Cortex of kidney (tissue), 1 donor: Measurements from ENCODE around the gene PLCH2.

Source experiments
- DNase-seq: peaks from one replicate; lab custom pipeline; 2025; lab: John Stamatoyannopoulos, UW

The PLCH2 gene

DNA sequence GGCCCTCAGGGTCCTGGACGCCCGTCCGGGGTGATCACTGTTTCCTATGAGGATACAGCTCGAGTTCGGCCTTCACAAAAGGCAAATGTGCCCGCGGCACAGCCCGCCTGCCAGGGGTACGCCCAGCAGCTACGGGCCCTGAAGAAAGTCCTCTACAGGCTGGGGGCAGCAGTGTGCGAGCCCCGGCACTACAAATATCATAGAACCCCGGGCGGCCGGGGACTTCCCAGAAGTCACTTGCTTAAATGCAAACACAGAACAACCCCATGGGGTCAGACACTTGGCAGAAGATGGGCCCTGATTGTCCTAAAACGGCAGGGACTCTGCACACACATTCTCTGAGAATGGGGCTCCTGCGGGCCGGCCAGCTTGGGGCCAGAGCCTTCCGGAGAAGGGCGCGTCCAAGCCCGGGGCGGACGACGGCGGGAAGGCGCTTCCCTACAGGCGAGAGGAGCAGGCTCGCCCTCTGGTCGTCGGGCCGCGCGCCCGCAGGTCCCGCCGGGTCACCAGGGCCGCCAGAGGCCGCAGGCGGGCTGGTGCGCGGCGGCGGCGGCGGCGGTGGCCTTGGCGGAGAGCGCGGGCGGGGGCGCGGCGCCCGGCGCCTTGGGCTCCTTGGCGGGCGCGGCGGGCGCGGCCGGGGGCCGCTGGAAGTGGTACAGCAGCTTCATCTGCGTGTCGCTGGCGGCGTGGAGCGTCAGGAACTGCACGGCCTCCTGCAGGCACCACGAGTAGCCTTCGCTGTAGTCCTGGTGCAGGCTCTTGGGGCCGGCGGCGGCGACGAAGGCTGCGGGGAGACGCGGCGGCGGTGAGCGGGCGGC lies 53.1 kb downstream of the PLCH2 start:
- no peak for DNase-seq

DNA sequence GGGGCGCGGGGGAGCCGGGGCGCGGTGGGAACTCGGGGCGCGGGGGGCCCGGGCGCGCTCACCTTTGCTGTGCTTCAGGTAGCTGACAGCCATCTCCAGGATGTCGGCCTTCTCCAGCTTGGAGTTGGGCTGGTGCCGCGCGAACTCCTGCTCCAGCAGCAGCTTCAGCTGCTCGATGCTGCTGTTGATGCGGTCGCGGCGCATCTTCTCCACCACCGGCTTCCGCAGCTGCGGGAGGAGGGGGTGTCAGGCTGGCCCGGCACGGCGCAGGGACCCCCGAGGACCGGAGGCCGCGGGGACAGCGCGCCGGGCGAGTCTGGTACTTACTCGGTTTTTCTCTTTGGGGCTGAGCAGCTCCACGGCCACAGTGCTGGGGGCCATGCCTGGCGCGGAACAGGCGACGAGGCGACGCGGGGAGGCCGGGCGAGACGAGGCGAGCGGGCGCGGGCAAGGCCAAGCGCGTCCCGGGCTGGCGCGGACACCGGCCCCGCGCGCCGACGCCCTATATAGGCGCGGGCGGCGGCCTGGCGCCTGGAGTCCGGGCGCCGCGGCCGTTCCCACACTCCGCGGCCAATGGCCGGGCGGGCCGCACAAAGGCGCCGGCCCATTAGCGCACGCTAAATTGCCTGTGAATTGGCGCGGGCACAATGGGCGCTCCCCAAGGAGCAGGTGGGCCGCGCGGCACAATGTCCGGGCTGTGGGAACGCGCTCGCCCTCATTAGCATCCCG lies 53.9 kb downstream of the PLCH2 start, which contains the start of gene HES5:
Gene HES5, minus strand, starts transcription at position 480 of the 729 bp plus-strand sequence. Its CDS starts 99 bp downstream, at position 381.
- DNase-seq = no peak

DNA sequence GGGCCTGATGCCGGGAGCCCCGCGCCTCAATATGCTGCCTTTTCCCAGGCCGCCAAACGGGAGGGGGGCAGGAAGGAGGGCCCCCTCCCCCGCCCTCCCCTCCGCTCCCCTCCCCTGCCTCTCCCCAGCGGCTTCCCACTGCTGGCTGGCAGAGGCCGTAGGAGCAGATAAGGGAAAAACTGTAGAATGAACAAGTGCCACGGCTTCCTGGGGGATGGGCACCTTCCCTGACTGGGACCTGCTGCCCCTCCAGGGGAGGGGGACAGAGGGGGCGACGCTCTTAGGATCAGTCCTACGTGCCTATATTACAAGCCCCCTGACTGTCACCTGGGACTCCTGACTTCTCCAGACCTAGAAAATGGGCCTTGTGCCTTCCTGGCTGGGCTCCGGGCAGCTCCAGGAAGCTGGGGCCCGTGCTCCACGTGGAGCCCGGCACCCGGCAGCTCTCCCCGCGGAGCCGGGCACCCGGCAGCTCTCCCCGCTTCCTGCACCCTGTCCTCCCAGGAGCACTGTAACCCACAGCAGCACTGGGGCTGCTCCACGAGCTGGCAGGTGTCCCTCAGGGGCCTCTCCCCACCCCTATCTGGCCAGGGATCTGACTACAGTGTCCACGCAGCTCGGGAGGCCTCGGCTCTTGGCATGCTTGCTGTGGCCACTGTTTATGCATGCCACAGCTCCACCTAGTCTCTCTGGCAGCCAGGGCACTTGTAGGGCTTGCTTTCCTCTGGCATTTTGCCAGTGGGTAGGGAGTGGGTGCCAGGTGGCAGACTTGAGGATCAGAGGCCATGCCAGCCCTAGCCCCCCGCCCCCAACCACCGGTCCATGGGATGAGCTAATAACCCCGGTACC lies 54.6 kb downstream of the PLCH2 start:
- no peak for DNase-seq

DNA sequence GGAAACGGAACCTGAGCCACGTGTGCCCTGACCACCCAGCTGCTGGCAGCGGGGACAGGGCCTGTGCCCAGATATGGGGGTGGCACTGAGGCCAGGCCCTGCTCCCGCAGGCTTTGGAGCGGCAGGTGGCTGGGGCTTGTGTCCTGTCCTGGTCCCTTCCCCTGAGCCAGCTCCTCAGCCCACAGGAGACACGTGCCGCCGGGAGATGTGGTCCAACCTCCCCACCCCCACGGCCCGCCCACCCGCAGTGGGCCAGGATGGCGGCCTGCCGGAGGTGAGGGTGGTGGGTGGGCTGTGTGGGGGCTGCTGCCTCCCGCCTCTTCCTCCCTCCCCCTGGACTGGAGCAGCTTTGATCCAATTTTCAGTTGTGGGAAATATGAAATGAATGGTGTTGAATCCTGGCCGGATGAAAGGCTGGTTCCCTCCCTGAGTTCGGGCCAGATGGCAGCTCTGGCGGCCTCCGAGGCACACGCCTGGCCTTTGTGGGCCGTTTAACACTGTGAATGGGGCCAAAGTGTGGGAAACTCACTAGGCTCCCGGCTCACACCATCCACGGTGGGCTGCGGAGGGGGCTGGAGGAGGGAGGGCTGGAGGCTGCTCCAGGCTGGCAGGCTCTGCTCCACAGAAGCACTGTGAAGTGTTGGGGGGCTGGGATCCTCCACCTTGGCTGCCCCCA lies 56.5 kb downstream of the PLCH2 start:
- DNase-seq = no peak

DNA sequence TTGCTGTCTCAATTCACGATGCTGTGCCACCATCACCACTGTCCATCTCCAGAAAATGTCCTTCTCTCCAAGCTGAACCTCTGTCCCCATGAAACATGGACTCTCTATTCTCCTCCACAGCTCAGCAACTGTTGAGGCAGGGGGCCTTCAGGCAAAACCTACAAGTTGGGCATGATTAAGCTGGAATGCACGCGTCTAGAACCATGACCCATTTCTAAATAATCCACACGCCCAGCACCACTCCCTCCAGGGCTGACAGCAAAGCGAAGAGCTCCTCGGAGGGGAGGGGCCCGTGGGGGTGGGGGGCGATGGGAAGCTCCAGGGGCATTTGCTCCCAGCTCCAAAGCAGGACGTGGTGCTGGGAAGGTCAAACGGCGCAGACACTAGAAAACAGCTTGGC lies 57.3 kb downstream of the PLCH2 start:
- no peak for DNase-seq

DNA sequence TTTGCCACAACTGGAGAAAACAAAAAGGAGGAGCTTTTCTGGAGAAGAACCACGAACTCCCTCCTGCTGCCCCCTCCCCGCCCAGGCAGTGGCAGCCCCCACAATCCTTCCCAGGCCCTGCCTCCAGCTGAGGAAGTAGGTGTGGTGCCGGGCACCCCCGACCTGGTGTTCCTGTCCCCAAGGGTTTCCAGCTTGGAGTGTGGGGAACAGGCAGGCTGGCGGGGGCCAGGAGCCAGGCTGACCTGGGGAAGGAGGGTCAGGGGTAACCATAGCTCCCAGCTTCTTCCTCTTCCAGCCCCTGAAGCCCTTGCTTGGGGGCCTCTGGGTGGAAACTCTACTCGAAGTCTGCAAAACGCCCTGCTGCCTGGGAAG lies 58.2 kb downstream of the PLCH2 start:
- no peak for DNase-seq

DNA sequence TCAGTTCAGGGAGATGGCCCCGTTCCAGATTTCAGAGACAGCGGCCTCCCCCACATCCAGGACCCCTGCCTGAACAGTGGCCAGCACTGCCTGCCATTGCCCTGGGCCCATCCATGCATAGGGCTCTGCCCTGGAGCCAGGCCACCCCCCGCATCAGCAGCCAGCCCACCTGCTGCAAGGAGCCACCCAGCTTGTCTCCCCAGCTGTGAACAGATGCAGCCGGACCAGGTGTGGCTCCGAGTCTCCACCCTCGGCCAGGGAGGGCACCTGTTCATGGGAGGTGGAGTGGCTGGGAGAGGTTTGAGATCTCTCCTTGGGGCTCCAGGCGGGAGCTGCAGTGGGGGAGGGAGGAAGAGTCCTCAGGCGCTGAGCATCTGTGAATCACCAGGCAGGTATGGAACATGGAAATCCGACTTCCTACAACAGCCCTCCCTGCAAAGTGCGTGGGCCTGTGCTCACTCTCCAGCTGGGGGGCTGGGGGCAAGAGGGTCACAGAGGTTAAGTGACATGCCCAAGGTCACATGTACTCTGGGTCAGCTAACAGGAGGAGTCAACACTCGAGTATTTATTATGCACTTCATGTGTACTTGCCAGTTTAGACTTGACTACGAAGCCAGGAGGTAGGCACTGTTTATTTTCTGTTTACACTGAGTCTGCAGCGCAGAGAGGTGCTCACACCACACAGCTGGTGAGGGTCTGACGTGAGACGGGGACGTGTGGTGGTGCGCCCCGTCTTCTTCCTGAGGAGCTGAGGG lies 58.8 kb downstream of the PLCH2 start:
- no peak for DNase-seq

DNA sequence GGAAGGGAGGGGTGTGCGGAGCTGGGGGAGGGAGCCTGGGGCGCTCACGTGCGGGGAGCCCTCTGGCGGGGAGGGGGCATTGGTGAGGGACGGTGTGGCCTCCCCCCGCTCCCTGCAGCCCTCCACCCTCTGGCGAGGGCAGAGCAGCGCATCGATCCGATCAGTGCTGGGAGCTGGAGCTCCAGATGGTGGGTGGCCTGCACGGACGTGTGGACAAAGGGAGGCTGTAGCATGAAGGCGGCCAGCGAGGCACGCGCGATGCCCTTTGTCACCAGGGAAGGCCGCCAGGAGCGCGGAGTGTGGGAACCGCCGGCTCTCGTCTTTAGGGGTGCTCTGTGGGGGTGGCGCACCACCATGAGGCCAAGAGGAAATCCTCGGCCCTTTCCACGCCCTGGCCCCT lies 59.4 kb downstream of the PLCH2 start:
- DNase-seq = no peak

DNA sequence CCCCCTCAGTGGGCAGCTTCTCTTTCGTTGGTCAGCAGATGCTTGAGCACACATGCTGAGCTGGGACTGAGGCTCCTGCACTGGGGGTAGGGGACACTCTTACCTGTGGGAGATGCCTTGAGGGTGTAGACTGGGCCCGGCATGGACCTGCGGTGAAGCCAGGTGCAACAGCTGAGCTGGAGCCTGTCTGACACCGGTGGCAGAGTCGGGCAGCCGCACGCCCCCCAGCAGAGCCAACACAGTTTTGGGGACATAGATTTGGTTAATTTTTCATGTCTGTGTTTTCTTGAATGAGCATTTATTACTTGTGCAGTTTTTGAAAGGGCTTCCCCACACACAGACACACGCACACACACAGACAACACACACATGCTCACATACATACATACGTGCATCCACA lies 59.9 kb downstream of the PLCH2 start:
- DNase-seq = no peak

DNA sequence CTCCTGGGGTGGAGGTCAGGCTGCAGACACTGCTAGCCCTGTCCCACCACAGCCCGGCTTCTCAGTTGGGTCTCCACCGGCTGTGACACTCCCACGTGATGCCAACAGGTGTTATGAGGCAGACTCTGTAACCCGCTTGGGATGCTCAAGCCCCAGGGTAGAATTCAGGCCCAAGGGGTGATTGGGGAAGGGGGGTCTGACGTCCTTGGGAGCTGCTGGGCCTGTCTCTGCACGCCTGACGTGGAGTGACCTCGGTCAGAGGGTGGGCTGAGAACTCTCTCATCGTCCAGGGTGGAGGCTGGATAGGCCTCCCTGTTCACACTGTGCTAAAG lies 61.7 kb downstream of the PLCH2 start:
- no peak for DNase-seq

DNA sequence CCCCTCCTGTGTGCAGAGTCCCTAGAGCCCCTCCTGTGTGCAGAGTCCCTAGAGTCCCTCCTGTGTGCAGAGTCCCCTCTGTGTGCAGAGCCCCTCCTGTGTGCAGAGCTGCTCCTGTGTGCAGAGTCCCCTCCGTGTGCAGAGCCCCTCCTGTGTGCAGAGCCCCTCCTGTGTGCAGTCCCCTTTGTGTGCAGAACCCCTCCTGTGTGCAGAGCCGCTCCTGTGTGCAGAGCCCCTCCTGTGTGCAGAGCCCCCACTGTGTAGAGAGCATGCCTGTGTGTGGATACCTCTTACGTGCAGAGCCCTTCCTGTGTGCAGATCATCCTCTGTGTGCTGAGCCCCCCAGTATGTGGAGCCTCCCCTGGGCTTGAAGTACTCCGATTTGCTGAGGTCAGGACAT lies 62.3 kb downstream of the PLCH2 start:
- no peak for DNase-seq

DNA sequence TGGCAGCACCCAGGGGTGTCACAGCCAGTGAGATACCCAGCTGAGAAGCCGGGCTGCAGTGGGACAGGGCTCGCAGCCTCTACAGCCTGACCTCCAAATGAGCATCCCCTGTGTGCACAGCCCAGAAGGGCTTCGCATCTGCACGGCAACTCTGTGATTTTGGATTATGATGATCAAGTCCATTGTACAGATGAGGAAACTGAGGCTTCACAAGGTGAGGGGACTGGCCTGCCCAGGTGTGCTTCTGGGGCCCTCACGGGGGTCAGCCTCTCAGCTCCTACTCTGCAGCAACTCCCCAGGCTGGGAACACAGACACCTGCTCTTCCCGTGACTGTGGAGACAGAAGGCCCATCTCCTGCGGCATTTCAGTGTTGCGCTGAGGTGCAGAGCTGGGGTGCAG lies 62.8 kb downstream of the PLCH2 start:
- no peak for DNase-seq

DNA sequence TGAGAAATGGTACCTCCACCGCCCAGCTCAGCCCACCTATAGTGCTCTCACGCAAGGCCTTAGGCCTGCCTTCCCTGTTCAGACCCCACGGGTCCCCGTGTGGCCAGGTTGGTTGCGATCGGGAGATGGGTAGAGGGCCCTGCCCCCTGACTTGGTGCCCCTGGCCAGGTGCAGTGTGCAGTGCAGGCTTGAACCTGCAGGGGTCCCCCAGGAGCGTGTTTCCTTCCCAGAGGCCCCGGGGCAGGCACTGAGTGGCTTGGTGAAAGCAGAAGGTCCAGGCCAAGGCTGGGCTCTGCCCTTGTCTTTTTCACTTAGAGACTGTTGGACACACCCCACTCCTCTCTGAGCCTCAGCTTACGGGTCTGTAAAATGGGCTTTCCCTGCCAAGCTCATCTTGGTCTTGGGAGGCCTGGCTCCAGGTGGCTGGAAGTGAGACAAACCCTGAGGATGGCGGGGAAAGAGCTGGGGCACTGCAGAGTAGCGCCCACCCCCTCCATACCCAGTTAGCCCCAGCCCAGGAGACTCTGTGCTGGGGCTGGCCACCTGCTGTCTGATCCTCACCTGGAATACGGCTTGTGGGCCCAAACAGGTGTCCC lies 63.3 kb downstream of the PLCH2 start:
- no peak for DNase-seq

DNA sequence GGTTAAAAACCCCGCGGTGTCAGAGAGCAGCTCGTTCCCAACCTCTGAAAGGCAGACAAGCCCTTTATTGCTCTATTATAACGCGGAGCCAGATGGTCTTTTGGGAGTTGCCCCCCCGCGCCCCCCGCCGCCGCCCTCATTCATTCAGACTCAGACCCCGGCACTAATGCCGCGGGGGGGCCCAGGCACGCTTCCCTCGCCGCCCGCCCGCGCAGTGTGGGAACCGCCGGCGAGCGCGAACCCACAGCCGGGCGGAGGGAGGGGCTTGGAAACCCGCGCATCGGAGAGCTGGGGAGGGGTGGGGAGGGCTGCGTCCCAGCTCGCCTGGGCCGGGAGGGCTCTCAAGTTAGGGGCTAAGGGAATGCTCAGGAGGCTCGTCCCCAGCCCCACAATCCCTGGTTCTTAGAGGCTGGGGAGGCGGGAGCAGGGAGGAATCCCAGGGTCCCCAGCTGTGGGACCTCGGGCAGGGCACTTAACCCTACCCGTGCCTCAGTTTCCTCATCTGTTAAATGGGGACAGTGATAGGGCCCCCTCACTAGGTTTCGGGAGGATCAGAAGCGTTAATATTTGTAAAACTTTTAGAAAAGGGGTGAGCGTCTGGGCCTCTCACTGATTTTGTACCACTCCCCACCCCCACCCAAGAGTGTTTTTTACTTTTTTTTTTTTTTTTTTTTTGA lies 64.9 kb downstream of the PLCH2 start:
- DNase-seq = no peak

DNA sequence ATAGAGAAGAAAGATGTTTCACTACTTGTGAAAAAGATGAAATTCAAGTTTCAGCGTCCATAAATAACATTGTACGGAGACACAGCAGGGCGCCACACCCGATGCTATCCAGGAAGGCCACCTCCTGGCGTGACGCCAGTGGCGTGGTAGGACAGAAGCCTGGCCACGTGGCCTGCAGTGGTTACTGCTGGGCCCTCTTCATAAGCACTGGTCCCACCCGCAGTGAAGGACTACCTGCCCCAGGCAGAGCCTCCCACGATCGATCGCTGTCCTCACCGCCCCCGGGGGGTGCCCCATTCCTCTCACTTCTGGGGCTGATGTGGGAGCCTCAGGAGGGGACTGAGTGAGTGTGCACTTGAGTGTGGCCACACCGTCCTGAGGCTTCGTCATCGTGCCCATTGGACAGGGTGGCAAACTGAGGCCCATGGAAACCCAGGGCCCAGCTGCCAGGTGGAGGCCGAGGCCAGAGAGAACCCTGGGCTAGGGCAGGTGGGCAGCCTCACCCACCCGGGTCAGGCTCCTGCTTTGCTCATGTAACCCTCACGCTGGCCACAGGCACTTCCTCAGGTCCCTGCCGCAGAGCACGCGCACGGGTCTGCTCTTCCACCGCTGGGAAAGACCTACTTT lies 65.6 kb downstream of the PLCH2 start:
- no peak for DNase-seq

DNA sequence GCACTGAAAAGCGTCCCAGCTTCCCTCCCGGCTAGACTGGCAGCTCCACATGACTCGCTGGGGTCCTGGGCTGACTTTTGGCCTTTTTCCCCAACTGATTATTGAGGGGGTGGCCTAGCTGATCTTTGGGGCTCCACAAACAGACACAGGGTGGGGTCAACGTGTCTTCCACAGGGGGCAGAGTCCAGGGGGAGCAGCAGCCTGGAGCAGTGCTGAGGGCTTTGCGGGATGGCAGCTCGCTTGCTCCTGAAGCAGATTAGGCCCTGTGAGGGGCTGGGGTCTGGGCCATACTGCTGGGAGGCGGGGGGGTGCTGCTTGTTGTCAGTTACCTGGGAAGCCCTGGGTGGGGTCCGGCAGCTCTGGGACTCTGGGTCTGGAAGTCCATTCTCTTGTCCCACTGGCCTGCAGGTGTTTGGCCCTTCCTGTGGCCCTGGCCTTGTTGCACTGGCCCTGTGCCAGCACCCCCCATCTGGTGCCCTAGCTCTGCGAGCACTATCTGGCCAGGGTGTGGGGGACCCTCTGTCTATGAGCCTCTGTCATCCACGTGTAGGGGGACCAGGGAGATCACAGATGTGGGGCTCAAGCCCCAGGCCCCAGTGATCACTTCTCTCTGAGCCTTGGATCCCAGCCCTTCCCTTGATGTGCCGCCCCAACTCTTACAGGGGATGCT lies 66.3 kb downstream of the PLCH2 start:
- no peak for DNase-seq

DNA sequence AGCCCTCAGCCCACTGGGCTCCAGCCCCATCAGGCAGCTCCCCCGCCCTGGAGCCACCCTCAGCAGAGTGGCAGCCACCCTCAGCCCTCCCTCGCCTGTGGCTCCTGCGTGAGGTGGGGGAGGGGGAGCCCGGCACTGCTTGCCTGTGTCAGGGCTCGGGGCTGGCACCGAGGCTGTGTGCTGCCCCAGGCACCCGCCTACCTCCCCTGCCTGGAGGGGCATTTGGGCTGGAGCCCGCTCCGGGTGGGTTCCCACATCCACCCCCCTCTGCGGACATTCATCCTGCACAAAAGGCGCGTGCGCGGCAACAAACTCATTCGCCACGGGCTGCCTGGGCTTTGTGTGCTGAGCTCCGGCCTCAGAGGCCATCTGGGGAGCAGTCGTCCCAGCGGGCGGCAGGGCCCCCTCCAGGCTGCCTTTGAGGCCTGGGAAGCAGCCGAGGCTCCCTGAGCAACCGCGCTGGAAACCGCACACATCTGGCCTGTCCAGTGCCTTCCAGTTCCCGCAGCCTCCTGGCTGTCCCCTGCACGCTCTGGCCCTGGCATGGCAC lies 67.5 kb downstream of the PLCH2 start:
- no peak for DNase-seq

DNA sequence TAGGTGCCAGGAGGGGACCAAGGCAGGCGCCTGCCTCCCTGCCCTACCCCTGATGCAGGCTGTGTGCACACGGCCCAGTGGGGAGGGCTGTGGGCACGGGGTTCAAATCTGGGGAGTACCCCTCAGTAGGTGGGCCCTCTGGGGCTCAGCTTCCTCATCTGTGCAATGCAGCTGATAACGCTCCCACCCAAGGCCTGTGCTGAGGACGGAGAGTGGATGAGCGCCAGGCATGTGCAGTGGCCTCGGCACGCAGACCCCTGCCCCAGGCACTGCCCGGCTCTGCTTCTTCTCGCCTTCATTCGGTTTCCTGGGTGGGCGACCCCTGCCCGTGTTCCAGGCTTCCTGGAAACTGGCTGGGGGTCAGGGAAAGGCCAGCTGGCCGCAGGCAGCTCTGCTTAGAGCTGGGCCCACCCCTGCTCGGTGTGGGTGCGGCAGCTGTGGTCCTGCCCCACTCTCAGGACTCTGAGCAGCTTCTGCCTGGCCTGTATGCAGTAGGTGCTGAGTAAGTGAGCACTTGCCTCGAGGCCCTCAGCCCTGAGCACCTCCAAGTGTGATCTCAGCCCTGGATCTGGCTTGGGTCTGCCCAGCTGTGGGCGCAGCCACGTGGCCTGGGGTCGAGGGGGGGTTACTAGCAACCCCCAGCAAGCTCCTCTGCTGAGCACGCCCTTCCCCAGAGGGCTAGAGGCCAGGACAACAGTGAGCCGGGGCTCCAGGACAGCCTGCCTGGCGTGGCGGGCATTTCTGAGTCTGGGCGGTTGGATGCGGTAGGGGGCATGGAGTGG lies 68.2 kb downstream of the PLCH2 start:
- no peak for DNase-seq
